NCI-H82 (cell line): ENCODE measurements around the gene MPHOSPH10.
"Not testable (repeated sequence)": the region's sequence is repeated elsewhere in the genome, so short reads cannot be mapped to it uniquely, and the experiment has no call there.

ENCODE experiments used
- DNase-seq: peaks from one replicate; lab custom pipeline; 2025; lab: John Stamatoyannopoulos, UW

Gene MPHOSPH10

GRCh38 chr2:71173096-71173495 lies 42.7 kb downstream of the MPHOSPH10 start:
- no peak for DNase-seq

DNA sequence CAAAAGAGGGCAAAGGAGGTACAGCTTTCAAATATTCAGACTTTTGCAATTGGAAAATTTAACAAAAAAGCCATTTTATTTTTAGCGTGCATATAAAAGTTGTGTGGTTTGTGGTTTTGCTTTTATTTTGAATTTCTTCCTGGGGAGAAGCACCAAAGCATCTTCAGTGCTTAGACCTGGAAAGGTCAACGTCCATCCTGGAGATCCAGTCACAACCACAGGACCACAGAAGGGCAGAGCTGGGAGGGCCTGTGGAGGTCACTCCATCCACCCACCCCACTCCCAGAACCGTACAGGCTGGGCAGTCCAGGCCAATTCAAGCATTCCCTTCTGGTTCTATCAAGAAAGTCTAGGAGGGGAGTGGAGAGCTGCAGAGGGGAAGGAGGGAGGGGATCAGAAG lies 43.8 kb downstream of the MPHOSPH10 start:
- DNase-seq = no peak

- peak; percentile 19 for DNase-seq
These were observed 48.4 kb downstream of the MPHOSPH10 start for GRCh38 chr2:71178836-71179235.

DNA sequence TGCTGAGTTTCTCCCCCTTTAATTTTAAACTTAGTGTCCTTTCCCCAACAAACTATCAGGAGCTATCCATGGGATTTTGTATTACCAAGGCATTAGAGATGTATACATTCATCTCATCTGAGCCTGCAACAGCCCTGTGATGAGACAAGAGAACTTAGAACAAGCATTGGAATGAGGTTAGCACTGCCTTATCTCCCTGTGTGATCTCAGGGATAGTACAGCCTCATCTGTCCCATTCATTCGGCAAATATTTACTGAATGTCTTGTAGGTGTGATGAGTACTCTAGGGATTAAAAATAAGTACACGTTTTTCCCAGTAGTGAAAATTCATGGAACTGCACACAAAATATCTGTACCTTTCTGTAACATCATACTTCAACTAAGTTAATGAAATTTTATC lies 50.9 kb downstream of the MPHOSPH10 start:
- DNase-seq = no peak

DNA sequence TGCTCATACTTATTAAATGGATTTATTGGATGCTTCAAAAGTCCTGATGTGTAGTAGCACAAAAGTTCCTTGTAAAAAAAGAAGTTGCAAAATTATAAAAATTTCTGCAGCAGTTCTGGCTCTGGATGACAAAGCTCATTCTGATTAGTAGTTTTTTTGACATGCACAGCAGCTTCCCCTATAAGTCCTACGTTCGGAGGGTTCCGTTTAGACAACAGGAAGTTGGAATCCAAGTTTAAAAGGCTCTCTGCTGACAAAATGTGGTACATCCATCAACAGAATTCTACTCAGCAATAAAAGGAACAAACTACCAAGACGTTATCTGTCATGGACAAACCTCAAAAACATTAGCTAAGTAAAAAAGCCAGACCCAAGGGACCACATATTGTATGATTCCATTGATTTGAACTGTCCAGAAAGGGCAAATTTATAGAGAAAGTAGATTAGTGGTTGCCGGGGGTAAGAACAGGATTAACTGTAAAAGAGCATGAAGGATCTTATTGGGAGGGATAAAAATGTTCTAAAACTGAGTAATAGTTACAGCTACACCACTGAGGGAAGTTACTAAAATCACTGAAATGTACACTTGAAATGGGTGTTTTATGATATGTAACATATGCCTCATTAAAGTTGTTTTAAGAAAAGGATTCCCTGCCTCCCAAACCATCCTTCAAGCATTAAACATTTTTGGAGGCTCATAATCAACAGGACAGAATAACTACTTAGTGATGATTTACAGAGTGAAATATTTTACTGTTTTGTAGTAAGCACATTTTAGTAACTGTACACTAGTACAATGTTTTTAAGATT lies 53.1 kb downstream of the MPHOSPH10 start:
- not testable (repeated sequence) for DNase-seq

DNA sequence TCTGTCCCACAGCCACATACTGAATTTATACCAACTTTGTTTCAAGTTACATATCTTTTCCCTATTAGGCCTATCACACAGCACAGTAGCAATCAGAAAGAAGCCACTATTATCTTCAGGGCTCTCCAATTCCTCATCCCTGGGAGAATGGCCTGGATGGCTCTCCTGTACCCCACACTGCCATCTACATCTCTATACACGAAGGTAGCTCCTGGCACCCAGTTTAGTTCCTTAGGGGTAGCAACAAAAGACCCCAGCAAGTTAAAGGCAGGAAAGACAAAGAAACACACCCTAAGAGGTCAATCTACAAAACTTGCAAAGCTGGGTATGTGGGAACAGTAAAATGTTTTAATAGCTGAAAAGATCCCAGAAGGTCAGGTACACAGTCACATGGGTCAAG lies 56.5 kb downstream of the MPHOSPH10 start:
- DNase-seq = no peak

DNA sequence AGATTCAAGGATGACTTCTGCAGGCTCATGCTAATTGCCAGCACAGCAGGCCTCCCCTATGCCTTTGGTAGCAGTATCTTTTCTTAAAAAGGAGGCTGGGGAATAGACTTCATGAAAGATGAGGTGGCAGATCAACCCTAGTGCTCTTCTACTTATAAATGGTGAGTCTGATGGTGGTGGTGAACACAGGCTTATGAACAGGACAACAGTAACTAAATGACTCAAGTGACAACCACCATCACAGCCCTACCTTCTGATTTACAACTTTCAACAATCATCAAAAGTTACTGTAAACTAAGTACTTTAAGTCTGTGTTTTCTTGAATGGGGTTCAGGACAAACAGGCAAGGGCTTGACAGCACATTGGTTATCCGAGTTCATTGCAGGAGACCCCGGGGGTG lies 57.2 kb downstream of the MPHOSPH10 start:
- DNase-seq = no peak

GRCh38 chr2:71190656-71191569 lies 60.5 kb downstream of the MPHOSPH10 start:
- DNase-seq = peak; percentile 57

GRCh38 chr2:71191570-71191943 lies 61.1 kb downstream of the MPHOSPH10 start:
- no peak for DNase-seq
